Pulmonary artery endothelial cell (primary cell): ENCODE measurements around the gene NCOR2. TPM values are rescaled to one million over a fixed set of nuclear protein-coding genes. Genes with fewer than 3 reads are reported as not detected.

ENCODE experiments used
- DNase-seq: peaks from one replicate; pipeline ENCODE4 v3.0.0-alpha.2; 2011; ENCODE audit warnings: low read depth, low spot score
- total RNA-seq: library from RNA; depleted of rRNA; stranded (reverse); fragments of >200 nt; gene quantifications from 2 replicates; pipeline ENCODE4 v1.2.3, GENCODE V29; 2014

Gene NCOR2
- 37.2 and 43.5 TPM in 2 replicates for total RNA-seq

DNA sequence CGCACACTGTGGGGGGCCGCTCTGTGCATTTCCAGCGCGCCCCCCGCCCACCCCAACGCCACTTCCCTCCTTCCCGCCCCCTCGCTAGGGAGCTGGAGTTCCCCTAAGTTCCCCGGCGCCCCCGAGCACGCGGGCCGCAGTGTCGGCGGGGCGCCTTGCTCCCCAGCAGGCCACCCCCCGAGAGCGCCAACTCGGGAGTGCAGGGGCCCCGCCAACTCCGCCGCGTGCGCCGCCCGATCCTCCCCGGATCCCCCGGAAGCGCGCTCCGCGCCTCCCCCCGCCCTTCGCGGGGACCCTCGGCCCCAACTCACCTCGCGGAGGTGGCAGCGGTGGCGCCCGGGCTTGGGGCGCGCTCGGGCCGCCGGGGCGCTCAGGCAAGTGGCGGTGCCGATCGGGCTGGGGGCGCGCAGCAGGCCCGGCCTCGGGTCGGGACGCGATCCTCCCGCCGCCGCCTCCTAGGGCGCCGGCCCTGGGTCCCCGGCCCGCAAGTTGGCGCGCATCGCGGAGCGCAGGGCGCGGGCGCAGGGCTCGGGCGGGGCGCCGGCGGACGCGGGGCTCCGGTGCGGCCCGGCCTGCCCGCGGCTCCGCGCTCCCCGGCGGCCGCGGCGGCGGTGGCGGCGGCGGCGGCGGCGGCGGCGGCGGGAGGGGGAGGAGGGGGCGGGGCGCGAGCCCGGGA lies at the start of gene NCOR2:
Gene NCOR2 (minus strand): TSS at position 616 of the 676 bp plus-strand sequence. CDS start 72,361 bp downstream, outside the sequence.
- DNase-seq, result no peak

DNA sequence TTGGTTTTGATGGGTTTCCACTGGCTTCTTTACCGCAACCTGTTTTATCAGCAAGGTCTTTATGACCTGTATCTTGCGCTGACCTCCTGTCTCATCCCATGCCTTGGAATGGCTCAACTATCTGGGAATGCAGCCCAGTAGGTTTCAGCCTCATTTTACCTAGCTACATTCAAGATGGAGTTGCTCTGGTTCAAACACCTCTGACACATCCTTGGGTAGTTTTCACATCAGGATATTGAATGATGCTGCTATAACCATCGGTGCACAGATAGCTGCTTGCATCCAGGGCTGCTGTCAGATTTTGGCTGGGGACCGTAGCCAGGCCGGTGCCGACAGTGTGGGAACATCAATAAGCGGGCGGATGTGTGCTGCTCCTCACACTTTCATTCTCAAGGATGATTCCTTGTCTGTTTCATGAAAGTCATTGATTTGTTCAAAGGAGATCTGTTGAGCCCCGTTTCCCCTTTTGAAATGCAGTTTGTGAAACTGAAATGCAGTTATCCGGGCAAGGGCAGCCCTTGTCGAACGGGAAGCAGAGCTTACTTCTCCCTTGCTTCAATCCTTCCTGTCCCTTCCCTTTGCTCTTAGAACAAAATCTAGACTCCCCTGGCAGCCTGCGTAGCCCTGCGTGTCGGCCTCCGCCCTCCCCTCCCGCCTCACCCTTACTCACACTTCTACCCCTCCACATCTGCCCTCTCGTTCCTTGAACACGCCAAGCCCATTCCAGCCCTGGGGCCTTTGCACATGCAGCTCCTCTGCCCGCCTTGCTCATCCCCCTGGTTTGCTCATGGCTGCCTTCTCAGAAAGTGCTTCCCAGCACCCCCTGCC lies 49.2 kb upstream of the NCOR2 start:
- no peak for DNase-seq

DNA sequence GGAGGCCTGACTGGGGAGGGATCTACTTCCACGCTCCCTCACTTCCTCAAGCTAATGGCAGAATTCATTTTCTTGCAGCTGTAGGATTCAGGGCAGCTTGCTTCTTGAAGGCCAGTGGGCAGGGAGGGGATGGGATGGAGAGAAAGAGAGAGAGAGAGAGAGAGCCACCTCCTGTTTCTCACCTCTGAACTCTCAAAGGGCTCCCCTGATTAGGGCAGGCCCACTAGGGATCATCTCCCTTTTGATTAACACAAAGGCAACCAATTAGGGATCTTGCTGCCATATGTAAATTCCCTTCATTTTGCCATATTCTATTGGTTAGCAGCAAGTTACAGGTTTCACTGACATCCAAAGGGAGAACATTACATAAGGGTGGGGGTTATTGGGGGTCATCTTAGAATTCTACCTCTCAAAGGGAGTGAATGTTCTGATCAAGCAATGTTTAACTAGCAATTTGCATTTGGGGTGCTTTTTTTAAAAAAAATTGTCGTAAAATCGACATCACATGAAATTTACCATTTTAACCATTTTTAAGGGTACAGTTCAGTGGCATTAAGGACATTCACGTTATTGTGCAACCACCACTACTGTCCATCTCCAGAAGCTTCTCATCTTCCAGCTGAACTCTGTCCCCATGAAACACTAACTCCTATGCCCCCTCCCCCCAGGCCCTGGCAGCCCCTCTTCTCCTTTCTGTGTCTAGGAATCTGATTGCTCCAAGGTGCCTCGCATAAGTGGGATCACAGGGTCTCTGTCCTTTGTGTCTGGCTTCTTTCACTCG lies 47.3 kb upstream of the NCOR2 start:
- DNase-seq, result no peak

DNA sequence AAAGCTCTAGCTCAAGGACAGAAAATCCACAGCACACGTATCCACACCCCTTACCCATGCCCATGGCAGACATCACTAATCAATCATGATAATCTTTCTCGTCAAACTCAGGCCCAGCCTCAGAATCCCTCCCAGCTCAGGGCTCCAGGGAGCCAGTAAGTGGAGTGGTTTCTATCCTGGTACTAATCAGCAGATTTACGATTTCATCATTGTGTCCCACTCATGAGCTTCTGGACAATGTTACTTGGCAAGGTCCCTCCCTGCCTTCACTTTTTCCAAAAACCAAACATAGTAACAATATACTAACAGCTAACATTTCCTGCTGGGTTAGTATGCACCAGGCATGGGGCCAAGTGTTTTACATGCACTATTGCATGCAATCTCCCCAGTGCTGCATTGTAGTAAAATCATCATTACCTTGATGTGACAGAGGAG lies 45.8 kb upstream of the NCOR2 start:
- DNase-seq, result peak; percentile 26

DNA sequence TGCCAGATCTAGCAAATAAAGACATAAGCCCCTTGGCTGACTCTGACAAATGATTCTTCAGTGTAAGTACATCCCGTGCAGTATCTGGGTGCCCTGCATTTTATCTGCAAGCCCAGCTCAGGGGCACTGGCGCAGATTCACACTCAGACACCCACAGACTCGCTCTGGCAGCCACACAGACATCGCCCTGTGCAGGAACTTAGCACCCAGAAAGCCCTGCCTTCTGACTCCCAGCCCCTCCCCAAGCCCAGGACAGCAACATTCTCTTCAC lies 44.9 kb upstream of the NCOR2 start:
- DNase-seq, result no peak

DNA sequence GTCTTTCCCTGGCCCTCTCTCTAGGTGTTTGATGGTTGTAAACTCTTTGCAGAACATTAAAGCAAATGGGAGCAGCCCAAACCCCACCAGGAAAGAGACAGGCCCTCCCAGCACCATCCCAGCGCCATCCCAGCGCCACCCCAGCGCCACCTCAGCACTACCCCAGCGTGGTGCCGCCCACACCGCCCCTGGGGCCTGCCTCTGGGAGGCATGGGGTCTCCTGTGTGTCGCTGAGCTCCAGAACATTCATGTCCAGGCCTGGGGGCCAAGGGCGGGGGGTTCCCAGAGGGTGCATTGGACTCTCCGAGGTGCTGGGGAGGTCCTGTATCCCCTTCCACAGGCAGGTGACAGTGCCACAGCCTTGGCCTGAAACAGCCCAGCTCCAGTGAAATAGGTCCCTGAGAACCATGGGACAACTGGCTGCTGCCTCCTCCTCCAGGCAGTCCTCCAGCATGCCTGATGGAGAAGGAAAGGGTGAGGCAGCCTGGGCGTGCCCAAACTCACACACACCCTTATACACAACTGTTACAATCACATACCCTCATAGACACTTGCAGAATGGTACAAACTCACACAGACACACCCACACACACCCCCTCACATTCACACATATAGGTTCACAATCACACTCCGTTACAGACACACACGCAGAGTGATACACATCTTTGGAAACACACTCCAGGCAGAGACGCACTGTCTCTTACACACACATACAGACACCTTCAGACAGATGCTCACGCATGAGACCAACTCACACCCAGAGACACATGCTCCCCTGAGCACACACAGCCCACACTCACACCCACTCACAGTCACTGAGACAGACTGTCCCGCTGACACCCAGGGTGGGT lies 44.4 kb upstream of the NCOR2 start:
- DNase-seq, result no peak

DNA sequence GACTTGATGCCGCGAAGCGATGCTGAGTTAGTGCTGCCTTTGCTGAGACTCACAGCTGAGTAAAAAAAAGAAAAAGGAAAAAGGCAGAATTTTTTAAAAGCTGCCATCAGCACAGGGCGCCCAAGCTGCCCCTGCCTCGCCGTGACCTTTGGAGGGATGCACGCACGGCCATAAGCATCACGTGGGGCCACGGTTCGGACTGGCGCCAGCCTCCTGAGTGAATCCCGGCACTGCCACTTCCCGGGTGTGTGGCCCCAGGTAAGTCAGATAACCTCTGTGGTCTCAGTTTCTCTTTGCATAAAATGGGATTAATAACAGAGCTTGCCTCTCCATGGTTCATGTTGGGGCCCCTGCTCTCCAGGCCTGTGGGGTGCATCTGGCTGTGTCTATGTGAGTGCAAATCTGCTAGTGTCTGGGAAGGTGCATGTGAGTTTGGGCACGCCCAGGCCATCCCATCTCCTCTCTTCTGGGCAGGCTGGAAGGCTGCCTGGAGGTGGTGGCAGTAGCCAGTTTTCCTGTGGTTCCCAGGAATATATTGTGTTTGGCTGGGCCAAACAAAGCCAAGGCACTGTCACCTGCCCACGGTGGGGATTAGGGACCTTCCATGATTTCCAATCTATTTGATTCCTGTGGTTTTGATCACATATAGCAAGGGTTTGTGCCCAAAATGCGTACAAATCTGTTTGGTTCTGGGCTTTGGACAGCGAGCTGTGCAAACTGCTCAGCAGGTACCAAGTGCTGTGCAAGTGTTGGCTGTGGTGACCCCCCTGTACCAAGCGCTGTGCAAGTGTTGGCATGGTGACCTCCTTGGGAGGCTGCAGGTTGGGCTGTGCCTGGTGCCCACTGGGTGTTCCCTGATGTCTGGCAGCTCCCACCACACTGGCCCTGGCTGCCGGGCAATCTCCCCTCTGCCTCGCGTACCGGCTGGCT lies 43.5 kb upstream of the NCOR2 start:
- no peak for DNase-seq

DNA sequence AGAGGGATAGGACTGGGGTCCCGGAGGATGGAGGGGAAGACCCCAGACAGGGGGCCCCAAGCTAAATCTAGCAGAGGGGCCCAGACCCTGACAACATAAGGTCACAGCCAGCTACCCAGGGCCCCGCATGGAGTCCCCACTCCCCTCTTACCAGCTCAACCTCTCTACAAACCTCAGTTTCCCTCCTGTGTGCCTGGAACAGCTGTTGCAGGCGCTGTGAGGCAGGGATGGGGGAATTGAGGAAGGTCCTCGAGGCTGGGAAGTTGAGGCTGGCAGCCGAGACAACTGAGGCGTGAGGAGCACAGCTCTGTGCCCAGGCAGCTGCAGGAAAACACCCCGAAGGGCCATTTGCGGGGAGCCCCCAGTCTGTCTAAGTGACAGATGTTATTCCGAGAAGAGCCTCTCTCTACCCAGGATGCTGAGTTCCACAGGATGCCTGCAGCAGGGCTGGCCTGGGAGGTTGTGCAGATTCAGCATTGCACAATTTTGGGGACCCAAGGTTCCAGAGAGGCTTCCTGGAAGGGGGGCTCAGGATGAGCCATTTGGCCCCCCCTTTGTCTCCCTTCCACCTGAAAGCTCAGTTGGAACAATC lies 42.7 kb upstream of the NCOR2 start:
- DNase-seq, result no peak

DNA sequence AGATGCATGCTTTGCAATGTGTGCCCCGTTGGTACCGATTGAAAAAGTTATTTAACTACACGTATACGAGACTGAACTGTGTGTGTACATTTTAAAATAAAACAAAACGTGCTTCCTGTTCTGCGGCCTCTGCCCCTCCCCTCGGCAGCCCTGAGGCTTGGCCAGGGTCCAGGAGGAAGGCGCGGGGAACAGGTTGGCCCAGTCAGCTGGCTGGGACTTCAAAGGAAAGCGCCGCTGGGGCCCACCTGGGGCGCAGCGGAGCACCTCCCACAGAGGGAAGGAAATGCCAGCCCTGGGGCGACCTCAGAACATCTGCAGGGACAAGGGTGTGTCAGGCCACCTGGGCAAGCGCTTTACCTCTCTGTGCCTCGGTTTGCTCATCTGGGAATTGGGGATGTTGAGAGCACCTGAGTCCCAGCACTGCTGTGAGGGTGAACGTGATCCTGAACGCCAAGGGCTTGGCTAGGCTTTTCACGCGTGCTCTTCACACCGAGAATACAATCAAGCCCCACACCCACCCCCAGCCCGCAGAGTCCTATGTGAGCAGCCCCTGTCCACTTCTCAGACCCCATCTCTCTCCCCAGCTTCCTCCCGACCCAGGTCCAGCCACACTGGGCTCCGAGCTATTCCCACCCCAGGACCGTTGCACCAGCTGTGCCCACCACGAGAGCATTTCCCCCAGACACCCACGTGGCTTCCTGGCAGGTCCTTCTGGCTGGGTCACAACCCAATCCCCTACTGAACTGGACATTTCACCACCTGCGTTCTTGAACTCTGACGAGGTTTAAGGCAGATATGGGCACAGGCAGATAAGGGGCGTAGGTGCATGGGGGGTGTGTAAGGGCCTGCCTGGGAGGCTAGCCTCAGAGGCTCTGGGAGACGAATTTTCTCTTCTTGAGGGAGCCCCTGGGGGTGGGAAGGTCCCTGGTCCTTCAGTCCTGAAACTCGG lies 41.9 kb upstream of the NCOR2 start:
- peak; percentile 19 for DNase-seq

DNA sequence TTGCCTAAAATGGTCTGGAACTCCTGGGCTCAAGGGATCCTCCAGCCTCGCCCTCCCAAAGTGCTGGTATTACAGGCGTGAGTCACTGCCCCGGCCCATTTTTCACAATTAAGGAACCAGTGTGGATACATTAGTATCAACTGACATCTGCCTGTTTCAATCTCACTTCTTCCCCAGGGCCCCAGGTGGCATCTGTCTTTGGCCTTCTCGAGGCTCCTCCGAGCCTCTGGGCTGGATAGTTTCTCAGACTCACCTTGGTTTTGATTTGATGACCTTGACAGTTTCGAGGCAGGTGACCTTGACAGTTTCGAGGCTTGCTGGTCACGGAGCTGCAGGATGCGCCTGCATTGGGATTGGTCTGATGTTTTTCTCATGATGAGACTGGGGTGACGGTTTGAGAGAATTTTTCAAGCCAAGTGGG lies 41.0 kb upstream of the NCOR2 start:
- DNase-seq, result no peak

DNA sequence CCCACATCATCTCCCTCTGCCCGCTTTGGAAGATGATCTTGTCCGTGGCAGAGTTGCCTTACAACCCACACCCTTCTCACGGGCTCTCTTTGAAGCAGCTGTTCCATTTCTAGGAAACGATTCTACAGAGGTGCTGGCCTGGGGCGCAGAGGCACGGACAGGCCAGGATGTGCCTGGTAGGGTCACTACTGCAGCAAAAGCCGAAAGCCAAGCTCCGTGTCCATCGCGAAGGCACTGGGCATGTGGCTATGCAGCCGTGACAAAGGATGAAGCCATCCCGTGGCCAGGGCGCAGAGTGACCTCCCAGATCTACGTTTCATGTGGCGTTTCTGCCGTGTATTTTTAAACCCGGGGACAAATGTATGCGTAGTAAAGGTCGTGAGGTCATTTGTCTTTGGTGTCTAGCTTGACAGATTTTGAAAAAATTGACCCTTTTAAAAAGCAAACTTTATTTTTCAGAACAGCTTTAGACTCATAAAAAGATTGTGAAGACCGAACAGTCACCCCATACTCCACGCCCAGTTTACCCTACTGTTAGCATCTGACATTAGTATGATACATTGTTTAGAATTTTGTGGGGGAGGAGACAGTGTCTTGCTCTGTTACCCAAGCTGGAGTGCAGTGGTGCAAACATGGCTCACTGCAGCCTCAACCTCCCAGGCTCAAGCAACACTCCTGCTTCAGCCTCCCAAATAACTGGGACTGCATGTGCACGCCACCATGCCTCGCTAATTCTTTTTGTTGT lies 40.4 kb upstream of the NCOR2 start:
- DNase-seq, result no peak

DNA sequence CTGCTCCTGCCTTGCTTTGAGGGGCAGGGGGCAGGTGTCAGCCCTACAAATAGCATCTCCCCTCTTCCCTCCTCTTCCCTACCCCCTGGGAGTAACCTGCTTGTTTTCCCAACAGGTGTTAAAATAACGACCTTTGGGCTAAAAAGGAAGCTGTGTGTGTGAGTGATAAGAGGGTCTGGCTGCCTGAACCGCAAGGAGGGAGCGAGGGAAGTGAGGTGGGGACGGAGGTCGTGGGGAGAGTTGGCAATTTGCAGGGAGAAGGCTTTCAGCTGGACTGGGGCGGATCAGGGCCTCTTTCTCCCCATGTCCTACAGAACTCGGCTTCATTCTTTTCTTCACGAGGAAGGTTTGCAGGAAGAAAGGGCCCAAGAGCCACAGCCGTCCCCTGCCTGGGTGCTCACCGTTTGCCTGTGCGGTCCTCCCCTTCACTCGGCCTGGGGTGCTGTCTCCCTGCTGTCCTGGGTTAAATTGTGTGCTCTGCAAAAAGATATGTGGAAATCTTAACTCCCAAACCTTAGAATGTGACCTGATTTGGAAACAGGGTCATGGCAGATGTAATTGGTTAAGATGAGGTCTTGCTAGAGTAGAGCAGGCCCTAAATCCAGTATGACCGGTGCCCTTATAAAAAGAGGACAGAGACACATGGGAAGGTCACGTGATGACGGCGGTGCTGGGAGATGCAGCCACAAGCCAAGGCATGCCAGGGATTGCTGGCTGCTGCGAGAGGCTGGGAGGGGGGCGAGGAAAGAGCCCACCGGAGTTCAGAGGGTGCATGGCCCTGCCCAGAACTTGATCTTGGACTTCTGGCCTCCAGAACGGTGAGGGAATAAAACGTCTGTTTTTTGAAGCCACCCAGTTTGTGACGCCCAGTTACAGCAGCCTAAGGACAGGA lies 38.7 kb upstream of the NCOR2 start:
- no peak for DNase-seq

DNA sequence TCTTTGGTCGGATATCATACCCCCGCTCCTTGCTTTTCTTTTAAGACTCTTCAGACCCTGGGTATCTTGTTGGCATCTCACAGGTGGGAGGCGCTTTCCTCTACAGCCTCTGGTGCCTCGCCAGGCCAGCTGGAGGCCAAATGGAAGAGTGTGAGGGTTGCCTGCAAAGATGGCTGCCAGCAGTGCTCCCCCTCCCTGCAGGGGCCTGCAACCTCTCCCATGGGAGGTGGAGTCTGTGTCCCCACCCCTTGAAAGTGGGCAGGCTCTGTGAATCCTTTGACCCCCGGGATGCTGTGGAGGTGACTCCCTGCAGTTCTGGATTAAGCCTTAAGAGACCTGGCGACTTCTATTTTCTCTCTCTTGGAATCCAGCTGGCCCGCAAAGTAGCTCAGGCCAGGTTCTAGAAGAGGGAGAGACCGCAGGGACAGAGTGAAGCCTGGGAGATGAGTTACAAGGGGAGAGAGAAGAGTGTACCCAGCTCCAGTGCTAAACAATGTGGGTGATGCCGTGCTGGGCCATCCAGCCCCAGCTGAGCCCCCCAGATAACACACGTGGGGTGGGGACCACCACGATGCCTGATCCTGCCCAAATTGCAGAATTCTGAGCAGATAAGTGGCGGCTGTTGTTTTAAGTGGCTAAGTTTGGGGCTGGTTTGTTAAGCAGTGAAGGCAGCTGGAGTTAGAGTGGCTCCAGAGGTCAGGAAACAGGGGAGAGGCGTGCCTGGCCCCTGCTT lies 37.9 kb upstream of the NCOR2 start:
- no peak for DNase-seq

DNA sequence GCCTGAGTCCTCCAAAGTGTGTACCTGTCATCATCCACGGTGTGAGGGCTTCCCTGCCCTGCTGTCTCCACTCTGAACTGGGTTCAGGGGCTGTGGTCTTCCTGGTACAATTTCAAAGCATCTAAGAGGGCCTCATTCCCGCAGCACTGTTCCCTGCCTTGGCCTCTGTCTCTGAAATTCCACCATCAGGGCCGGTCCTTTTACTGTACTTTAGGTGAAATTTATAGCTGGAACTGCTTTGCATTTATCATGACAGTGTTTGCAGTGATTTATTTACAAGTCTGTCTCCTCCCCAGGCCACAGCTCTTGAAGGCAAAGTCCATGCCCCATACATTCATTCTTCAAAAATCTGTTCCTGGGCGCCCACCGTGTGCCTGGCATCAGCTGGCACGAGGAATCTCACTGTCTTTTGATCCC lies 36.9 kb upstream of the NCOR2 start:
- DNase-seq, result no peak

DNA sequence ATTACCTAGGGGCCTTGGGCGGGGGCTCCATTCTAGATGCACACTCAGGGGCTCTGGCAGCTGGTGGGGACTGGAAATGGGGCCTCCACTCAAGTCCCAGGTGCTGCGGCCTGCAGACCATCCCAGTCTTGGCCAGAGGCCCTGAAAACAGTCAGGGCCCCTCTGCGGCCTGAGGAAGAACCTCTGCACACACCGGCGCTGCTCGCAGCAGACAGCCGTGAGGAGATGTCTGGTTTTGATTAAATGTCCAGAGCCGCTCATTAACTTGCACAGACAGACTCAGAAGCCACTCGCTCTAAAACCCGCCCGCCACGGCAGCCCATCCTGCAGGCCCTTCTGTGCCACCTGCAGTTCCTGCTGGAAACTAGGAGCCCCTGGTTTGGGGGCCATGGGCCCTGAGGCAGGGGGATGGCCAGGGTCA lies 36.4 kb upstream of the NCOR2 start:
- no peak for DNase-seq

DNA sequence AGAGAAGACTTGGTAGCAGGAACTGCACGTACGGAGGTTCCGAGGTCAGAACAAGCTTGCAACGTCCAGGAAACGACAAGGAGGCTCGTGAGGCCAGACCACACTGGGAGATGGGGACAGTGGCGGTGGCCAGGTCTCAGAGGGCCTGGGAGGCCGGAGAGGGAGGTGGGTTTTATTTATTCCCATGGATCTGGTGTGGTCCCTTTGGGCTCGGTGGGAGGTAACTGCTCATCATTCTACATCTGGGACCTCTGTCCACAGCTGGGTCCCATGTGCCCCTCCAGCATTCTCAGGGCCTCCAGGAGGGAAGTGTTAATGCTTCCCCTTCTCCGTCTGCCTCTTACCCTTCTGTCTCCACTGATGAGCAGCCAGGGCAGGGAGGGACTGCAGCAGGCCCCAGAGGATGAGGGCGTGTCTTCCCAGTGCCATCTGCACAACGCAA lies 35.7 kb upstream of the NCOR2 start:
- no peak for DNase-seq
